Stomach (tissue), 4 donors: ENCODE results near the gene LYPD6B.

Source experiments
- EP300 ChIP-seq: sonication (generic); formaldehyde crosslinking; IDR thresholded peaks from one replicate; pipeline ENCODE4 v1.6.1; 2017; ENCODE audit warnings: antibody characterized with exemption
- POLR2AphosphoS5 ChIP-seq, 3 donors: sonication (generic); formaldehyde crosslinking; IDR thresholded peaks; one replicate each; pipeline ENCODE4 v1.6.1; 2016; ENCODE audit warnings: antibody characterized with exemption in 3 of 3

GRCh38 chr2:149018981-149019380 is 19.5 kb upstream of the LYPD6B start:
- TF ChIP-seq EP300 (no peak), POLR2AphosphoS5 (IDR thresholded peaks at IDR 0.05) (no peak)
